H54 (cell line): Measurements from ENCODE around the gene APOL5.
A peak's percentile ranks its signal among the peaks of the same experiment; 100 is the strongest.

Source experiments
- DNase-seq: peaks from one replicate; pipeline ENCODE4 v3.0.0; 2011; ENCODE audit warnings: low spot score, mixed read lengths; ENCODE audit not compliant: insufficient read length
- FAIRE-seq: peaks from 3 replicates; lab custom pipeline; 2011; peaks lifted over from hg19 to GRCh38; lab: Jason Lieb, UNC
- POLR2A ChIP-seq: IDR thresholded peaks from 2 replicates; pipeline ENCODE4 v1.6.1; 2011; ENCODE audit warnings: low read depth, mild to moderate bottlenecking, low read length

Gene APOL5

DNA sequence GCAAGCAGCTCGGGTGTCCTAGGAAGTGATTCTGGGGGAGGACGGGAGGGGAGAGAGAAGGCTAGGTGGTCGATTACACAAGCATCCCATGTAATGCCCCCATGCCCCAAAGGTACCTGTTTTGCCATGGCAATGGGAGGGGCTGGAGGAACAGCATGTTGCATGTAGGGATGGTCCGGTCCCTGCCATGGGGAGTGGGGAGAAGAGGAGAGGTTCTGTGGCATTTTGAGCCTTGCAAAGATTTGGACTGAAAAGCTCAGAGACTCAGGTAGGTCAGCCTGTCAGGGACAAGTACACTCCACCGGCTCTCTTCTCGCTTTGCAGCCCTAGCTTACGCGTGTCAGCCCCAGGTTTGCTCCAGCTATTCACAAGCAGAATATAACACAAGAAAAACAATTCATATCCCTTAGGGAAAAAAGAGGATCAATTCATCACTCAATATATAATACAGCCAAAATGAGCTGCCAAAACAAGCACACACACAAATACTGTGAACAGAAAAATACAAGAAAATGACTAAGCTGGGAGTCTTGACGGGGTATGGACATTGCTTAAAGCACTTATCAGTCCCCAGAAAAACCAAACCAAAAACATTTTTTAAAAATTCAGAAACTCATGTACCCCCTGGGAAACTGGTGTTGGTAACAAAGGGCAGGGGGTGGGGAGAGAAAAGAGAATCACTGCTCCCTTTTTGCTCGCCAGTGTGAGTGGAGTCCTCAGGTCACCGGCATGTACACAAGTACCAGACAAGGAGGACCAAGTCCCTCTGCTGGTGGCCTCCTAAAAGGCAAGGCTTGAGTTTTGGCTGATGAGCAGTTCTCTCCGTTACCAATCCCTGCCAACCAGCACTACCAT, 21.6 kb downstream of the APOL5 start:
- DNase-seq (no peak), FAIRE-seq (no peak)
- no peak for TF ChIP-seq POLR2A

DNA sequence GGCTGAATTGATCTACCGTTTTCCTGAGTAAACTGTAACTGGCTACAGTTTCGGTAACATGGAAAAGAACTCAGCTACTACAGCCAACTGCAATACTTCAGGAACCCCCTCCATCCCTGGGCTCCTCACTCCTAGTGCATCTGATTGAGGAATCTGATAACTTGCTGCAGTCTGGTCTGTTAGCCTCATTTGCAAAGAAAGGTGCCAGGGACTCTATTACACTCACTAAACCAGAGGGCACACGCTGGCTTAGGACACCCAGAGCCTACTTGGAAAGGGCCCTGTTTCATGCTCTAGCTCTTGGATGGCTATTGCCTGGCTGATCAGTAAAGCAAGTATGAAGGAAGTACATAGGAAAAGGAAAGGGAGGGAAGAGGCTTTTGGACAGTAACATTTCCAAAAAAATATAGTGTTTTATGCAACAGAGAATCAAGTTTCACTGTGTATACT, 22.3 kb downstream of the APOL5 start:
- no peak for DNase-seq
- TF ChIP-seq POLR2A = no peak
- FAIRE-seq = no peak

DNA sequence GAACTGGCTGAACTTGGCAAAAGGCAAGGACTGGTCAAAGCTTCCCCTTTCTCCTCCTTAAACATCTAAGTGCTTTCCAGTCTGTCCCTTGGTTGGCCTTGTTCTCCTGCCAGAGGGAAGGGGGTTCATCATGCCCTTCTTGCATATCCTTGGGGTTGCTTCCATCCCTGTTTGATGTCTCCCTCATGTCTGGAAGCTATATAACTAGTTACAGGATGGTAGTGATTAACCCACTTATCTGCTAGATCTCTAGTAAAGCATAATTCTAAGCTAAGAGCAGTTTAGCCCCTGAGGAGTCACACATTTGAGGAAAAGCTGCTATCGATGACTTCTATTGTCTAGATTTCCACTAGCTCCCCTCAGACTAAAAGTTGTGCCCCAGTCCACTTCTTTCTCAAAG, 22.9 kb downstream of the APOL5 start:
- TF ChIP-seq POLR2A = no peak
- DNase-seq (no peak), FAIRE-seq (no peak)

DNA sequence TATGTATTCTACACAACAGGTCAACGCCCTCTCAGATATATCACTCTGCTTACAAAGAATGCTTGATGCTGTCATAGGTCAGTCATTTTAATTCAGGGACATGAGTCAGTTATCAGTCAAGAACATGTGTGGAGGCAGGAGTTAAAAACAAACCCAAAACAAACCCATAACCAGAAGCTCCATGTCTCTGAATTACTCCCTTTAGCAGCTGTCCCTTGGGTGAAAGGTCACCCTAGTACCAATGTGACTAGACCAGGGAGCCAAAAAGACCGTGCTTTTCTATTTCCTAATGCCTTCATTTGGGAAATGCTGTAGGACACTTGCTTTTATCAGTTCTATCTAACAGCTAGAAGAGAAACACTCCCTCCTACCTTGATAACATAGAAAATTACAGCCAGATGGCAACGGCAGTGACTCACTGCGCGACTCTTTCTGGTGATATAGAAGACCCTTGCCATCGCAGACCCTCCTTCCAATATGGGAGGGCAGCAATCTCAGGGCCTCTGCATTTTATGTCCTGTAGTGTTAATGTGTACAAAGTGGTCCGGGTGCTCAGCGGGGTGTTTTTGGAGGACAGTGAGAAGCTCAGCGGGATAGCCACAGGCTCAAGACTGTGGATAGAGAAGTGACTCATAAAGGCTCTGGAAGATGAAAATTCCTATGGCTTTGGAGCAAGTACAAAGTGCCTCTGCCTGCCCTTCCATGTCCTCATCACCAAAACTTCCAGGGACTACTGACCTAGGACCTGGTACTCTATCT, 24.8 kb downstream of the APOL5 start:
- DNase-seq (peak; percentile 28), FAIRE-seq (peak; percentile 81)
- TF ChIP-seq POLR2A = no peak

DNA sequence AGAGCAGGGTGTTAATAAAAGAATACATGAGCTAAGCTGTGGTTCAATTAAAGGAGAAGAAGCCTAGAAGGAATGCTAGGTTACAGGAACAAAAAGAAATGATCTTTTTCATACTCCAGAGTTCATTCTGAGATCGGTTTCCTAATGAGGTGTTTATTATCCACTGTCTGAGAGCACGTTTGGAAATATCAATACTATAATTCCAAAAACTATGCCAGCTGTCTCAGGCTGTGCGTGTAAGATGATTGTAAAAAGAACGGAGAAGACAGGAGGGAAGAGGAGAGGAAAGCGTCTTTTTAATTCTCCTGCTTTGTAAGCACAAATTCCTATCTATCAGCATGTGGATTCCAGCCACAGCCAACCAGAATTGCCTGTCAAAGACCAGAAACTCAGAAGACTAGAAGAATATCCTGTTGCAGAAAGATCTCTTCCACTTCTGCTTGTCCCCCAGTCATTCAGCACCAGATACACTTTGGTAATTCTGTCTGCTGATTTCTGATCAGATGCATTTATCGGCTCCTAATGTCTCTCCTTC, 25.7 kb downstream of the APOL5 start:
- DNase-seq = no peak
- no peak for FAIRE-seq
- TF ChIP-seq POLR2A = no peak

DNA sequence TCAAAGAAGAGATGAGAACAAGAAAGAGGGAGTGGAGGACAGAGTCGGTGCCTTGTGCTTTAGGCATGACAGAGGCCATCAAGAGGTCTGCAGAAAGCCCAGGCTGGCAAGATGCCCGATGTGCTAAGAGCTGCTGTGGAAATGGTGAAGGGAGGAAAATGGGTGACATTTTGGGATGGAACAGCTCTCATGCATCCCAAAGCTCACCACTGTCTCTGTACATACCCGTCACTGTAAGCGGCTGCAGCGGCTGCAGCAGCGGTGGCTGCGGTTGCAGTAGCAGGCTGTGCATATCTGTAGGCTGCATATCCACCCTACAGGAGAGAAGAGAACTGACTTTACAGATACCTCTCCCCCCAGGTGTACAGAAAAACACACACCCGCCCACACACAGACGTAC, 28.6 kb downstream of the APOL5 start:
- no peak for TF ChIP-seq POLR2A
- DNase-seq (no peak), FAIRE-seq (no peak)

DNA sequence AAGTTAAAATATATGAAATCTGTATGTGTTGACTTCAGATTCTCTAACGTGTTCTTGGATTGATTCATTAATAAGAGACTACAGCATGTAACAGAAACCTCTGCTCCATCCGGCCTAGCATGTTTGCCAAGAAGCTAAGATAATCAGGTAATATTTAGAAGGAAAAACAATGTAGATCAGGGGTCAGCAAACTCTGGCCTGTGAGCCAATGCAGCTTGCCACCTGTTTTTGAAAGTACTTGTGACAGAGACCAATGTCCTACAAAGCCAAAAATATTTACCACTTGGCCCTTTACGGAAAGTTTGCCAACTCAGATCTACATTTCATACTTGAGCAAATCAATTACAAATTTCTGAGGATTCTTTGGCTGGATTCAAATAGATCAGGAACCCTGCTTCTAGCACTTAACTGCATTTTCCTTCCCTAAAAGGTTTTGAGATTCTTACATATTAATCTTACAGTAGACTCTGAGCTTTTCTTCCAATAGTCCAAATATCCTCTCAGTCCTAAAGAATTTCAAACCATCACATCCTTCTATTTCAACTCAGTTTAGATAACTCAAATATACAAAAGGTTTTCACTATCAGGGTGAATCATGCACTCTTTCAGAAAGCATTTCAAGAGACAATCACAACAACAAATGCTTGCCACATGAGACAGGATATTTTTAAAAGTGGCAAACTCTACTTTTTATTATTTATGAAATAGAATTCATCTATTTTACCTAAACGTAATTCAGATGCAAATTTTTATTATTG, 29.5 kb downstream of the APOL5 start:
- TF ChIP-seq POLR2A = no peak
- DNase-seq (no peak), FAIRE-seq (no peak)

DNA sequence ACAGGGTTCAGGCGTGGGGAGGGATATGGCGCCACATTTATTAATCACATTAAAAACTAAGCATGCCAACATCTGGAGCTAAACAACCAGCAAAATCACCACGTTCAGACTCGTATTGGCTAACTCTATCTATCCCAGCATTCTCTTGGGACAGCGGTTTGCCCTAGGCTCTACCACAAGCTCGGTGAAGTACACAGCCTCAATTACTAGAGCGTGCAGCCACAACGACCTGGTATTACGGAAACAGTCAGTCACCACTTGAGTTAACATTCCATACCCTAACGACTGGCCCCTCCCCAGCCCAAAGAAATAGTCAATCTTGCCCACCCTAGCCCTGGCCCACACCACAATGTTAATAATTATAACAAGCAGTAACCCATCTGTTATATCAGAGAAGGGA, 32.1 kb downstream of the APOL5 start:
- no peak for TF ChIP-seq POLR2A
- no peak for DNase-seq
- FAIRE-seq = no peak

DNA sequence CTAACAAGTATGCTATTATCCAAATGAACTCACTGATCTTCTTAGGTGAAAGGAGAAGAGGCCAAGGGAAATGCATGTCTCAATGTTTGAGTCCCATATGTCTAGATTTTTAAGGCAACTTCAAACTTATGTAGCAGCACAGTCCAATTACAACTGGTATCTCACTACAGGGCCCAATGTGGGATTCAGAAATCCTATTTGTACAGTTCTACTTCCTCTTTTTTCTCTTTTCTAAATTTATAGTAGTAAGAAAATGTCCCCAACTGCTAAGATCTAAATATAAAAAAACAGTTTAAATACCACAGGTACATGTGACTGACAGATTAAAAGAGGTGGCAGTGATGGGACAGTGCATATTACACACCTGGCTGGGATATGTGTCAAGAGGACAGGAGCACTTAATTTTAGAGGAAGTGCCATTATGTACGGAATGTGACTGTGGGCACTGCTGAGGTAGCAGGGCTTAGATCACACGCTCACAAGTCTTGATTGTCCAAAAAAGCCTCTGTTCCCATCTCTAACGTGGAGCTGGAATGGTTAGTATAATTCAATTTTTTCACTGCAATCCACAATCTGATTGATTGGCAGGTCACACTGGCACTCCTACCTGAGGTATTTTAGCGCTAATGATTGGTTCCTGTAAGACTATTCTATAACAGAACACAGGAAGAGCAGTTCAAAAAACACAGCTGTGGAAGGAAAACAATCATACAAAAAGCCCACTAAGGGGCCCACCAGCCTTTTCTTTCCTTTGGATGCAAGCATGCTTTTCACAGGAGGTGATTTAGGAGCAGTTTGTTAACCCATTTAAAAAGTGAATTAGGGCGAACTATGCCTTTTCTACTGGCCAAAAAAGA, 34.6 kb downstream of the APOL5 start:
- FAIRE-seq (no peak), DNase-seq (no peak)
- no peak for TF ChIP-seq POLR2A

DNA sequence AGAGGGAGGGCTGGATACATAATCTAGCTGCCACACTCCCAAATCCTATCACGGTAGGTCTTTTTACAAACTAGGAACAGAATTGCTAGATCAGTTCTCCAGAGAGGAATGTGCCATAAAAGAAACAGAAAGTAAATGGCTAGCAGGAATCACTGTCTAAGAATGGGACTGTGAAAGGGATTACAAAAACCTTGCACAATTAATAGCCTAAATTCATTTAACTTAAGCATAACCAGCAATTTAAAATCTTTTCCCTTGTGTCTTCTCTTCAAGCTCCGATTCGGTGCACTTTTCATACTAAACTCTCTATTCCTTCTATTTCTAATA, 35.2 kb downstream of the APOL5 start:
- TF ChIP-seq POLR2A = no peak
- DNase-seq (no peak), FAIRE-seq (no peak)

DNA sequence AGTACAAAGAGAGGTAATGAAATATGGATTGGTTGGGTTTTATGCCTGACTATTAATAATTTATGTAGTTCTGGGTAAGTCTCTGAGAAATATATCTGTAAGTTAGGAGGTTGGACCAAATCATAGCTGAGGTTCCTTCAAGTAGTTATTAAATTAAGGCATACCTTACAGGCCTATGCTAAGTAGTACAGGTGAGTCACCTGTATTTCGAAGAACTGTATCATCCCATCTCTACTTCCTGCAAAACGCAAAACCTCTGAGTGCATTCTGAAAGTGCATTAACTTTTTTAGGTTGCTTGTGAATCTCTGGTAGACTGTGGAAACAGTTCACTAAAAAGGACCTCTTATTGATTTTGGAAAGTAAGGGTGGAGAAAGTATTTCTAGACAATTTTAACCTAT, 37.1 kb downstream of the APOL5 start:
- TF ChIP-seq POLR2A = no peak
- FAIRE-seq (no peak), DNase-seq (no peak)

DNA sequence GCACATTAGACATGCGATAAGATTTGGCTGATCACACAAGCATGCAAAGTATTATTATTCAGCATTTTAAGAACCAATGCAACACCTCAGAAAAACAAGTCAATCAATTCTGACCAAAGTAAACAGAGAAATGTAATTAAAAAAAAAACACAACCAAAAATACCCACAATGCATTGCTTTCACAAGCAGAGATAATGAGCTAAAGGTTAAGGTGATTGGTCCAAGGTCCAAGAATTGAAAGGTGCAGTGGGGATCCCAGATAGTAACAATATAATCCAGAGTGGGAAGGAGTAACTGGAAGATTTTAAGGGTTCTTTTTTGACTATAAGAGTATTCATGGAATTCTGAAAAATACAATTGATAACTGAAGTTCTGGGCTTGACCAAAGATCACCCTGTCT, 39.0 kb downstream of the APOL5 start:
- TF ChIP-seq POLR2A = no peak
- no peak for FAIRE-seq

DNA sequence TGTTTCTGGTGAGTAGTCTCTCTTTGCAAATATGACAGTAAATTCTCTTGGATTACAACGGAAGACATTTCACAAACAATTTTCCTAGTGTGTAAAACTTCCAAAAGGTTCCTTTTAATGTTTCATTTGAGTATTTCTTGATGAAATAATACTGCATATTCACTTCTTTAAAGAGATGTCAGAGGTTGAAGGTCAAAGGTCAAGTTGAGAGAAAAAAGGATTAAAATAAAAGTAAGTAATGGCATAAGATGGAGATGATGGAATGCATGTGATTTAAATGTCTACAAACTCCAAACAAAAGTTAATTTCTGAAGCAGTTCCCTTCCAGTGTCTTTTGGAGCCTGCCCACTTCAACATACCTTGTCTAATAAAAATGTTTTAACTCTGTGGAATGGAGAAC, 40.7 kb downstream of the APOL5 start:
- no peak for DNase-seq
- TF ChIP-seq POLR2A = no peak
- no peak for FAIRE-seq

More for the DNA sequence above, 39.0 kb downstream of the APOL5 start:
- no peak for DNase-seq
